ENCODE data around the gene P2RY8.
"Not testable (repeated sequence)": the region's sequence is repeated elsewhere in the genome, so short reads cannot be mapped to it uniquely, and the experiment has no call there.

P2RY8 gene

GRCh38 chrX:1426321-1426720 lies 110.7 kb downstream of the P2RY8 start:
- not testable (repeated sequence) for DNase-seq (ENCODE audit: extremely low spot score, insufficient read length, low read depth); FAIRE-seq

- FAIRE-seq (no peak), DNase-seq (ENCODE audit: extremely low spot score, insufficient read length, low read depth) (no peak)
Measured at GRCh38 chrX:1425381-1425780, 111.6 kb downstream of the P2RY8 start.

- DNase-seq (ENCODE audit: extremely low spot score, insufficient read length, low read depth), result no peak
- FAIRE-seq, result no peak
Measured at GRCh38 chrX:1424147-1424851, 112.7 kb downstream of the P2RY8 start.

- FAIRE-seq (no peak), DNase-seq (ENCODE audit: extremely low spot score, insufficient read length, low read depth) (no peak)
Measured at GRCh38 chrX:1423215-1423614, 113.8 kb downstream of the P2RY8 start.

- DNase-seq (ENCODE audit: extremely low spot score, insufficient read length, low read depth) (no peak), FAIRE-seq (no peak)
Measured at GRCh38 chrX:1422135-1422465, 114.9 kb downstream of the P2RY8 start.

DNA sequence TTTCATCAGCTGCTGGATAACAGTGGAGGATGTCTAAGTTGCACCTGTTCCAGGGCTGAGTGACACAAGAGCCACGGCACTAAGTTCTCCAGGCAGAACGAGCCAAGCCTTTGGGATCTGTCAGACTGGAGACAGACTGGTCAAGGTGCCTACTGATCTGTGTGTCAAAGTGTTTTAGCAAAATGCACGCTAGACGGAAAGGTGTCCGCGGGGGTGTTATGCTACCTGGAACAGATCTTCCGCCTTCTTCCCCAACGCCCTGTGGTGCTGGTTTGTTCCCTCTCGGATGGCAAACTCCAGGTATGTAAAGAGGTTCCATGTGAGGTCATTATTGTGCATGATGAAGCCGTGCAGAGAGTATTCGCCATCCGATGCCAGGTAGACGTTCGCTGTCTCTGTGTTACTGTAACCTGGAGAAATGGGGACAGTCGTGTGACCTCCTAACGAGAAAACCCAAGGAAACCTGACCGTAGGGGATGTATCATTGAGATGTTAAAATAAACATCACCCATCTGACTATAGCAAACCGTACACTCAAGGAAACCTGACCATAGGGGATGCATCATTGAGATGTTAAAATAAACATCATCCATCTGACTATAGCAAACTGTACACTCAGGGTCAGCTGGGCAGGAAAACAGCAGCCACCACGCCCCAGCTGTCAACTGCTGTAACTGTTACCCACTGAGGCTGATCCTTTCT lies 115.4 kb downstream of the P2RY8 start:
- FAIRE-seq (no peak), DNase-seq (ENCODE audit: extremely low spot score, insufficient read length, low read depth) (no peak)

DNA sequence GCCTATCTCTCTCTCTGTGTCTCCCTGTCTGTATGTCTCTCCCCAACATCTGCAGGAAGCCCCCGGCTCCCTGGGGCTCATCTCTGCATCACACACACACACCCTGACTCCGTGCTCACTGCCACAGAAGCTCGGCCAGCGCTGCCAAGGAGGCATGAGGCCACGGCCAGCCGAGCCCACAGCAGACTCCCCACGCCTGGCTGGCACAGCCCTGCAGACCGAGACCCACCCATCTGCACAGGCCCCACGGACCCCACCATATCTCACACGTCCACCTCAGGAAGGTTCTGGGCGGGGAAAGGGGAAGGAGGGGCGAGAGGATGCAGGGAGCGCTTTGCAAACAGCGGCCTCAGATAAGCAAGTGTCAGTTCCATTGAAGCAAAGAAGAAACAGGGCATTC lies 116.6 kb downstream of the P2RY8 start:
- DNase-seq (ENCODE audit: extremely low spot score, insufficient read length, low read depth), result no peak
- FAIRE-seq, result no peak

DNA sequence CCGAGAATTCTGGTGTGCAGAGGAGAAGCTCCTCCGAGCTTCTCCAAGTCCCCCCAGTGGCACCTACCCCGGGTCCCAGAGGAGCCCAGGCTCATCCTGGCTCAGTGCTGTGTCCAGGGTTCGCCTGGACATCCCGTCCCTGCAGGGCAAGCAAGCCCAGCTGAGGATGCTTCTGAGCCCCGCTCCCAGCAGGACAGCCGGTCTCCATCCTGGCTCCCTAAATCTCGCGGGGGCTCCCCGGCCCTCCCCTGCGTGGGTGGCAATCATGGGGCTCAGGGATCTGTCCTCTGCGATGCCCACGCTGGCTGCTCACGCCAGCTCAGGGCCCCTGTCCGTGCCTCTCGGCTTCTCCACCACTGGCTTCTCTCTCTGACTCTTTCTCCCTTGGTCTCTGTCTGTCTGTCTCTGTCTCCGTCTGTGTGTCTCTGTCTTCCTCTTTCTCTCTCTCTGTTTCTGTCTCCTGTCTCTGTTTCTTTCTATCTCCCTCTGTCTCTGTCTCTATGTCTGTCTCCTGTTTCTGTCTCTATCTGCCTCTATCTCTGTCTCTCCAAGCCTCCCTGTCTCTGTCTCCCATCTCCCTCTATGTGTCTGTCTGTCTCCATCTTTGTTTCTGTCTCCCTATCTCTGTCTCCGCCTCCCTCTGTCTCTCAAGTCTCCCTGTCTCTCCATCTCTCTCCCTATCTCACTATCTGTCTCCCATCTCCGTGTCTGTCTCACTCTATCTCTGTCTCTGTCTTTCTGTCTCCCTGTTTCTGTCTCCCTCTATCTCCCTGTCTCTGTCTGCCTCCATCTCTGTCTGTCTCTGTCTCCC lies 117.2 kb downstream of the P2RY8 start:
- DNase-seq (ENCODE audit: extremely low spot score, insufficient read length, low read depth) (no peak), FAIRE-seq (no peak)

GRCh38 chrX:1418901-1419544 lies 118.0 kb downstream of the P2RY8 start:
- DNase-seq (ENCODE audit: extremely low spot score, insufficient read length, low read depth) (no peak), FAIRE-seq (no peak)

DNA sequence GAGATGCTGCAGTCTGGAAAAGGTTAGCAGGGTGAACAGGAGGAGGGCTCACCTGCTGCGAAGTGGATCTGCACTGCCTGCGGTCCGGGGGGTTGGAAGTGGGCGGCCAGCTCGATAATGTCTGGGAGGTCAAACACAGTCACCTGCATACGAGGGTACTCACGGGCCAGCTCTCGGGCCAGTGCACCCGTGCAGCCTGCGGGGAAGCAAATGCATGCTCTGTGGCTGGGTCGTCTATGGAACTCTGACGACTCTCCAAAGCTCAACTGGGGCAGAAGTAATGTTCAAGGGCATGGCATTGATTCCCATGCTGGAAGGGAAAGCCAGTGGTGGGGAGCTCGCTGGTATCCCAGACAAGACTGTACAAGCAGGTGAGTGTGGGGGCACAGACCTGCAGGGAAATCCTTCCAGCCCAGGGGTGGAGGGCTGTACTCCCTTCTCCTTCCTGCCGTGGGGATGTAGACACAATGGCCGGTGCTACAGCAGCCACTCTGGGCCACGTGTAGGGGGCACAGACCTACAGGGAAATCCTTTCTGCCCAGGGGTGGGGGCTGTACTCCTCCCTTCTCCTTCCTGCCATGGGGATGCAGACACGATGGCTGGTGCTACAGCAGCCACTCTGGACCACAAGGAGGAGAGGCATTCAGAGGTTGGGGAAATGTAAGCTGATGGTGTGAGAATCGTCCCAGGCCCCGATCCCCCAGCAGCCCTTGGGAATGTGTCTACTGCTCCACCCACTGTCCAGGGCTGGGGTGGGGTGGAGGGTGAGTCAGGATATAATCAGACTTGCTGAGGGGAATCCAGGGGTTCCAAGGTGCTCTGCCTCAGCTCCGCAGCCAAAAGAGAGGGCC lies 118.8 kb downstream of the P2RY8 start:
- FAIRE-seq (no peak), DNase-seq (ENCODE audit: extremely low spot score, insufficient read length, low read depth) (no peak)

DNA sequence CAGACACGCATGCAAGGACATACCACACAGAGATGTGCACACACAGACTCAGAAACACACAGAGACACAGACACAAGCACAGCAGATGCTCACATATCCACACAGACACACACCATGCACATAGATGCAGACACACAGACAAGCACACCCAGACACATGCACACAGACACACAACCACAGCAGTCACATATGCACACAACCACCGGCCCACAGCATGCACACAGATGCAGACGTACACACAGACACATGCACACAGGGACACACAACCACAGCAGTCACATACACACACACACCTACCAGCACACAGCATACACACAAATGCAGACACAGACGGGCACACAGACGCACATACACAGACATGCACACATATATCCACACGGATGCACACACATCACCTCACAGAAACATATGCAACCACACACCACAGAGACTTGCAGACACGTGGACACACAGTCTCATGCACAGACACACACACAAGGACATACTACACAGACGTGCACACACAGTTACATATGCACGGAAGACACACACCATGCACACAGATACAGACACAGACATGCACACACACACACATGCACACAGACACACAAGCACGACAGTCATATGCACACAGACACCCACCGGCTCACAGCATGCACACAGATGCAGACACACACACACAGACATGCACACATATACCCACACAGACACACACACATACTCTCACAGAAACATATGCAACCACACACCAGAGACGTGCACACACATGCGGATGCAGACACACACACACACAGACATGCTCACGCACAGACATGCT lies 119.8 kb downstream of the P2RY8 start:
- DNase-seq (ENCODE audit: extremely low spot score, insufficient read length, low read depth) (no peak), FAIRE-seq (no peak)

GRCh38 chrX:1416327-1416784 lies 120.6 kb downstream of the P2RY8 start:
- FAIRE-seq, result no peak
- no peak for DNase-seq (ENCODE audit: extremely low spot score, insufficient read length, low read depth)

All from GM18507 (cell line).